Renal cortical epithelial cell (primary cell): ENCODE results near the gene ARFIP1. TPM values are rescaled to one million over a fixed set of nuclear protein-coding genes. Genes with fewer than 3 reads are reported as not detected.
"Not testable (repeated sequence)": the region's sequence is repeated elsewhere in the genome, so short reads cannot be mapped to it uniquely, and the experiment has no call there.

Source experiments
- DNase-seq: peaks from one replicate; pipeline ENCODE4 v3.0.0-alpha.2; 2011; ENCODE audit warnings: low read depth
- total RNA-seq: library from RNA; depleted of rRNA; stranded (reverse); fragments of >200 nt; gene quantifications from 2 replicates; pipeline ENCODE4 v1.2.3, GENCODE V29; 2014

ARFIP1 gene
- total RNA-seq, 1 donor from 2014 or later: 51.9 TPM

DNA sequence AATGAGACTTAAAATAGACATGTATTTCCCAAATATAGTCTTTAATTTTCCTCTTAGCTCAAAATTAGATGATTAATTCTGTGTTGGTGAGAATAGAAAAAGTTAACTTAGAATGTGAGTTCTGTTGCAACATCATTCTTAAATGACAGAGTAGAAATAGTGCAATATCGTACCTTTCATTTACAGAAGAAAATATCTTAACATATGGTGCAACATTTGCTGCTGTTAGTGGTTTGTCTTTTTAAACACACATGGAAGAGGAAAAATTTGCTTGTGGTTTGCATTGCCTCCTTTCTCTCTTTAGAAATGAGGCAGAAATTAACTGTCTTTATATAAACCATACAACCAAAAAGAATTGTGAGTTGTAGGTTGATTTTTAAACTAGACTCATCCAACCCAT is 117.1 kb downstream of the ARFIP1 start:
- DNase-seq: no peak

GRCh38 chr4:152898133-152898532 is 118.4 kb downstream of the ARFIP1 start:
- not testable (repeated sequence) for DNase-seq

DNA sequence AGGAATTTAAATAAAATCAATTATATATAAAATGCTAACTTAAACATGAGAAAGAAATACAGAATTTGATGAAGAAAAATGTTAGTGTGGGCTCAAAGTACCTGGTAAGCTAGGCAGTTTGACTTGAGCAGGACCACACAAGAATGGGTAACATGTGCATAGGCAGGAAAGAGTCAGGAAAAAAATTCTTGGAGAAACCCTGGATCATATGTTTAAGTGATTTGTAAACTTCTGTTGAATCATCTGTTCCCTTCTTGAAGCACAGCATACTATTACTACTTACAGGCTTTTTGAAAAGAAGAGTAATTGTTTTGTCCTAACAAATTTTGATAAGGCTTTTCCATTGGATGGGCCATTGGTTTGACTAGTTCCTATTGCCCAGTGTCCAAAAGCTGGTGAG is 118.9 kb downstream of the ARFIP1 start:
- DNase-seq: no peak

DNA sequence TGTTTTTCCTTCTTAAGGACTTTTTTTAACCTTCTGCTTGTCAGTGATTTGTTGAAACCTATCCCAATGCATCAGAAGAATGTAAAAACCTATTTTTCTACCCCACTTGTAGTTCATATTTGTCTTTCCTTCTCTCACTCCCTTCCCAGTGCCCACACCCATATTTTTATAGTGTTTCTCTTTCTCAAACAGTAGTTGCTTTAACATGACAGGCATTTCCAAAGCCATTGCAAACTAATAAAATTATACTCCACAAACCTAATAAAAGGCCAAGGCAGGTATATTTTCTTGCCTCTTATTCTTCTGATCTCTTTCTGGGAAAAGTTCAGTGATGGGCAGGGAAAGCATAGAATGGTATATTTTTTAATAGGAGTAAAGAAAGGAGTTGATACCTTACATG is 120.6 kb downstream of the ARFIP1 start:
- no peak for DNase-seq

DNA sequence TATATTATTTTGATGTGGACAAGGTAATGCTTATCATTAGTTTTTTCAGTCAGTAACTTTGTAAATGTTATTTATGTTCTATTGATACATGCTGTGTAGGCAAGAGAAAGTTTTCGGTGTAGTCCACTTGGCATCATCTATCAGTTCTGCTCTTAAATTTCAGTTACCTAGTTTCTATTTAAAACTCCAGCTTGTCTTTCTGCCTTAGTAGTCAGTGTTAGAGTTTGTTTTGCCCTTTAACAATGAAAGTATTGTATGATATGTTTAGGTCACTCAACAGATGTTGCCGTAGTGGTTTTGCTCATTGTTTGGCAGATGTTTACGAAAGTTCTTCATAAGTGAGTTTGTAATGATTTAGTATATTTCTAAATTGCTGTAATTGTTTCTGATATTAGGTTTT is 121.5 kb downstream of the ARFIP1 start:
- no peak for DNase-seq

GRCh38 chr4:152903658-152904057 is 123.9 kb downstream of the ARFIP1 start:
- no peak for DNase-seq

DNA sequence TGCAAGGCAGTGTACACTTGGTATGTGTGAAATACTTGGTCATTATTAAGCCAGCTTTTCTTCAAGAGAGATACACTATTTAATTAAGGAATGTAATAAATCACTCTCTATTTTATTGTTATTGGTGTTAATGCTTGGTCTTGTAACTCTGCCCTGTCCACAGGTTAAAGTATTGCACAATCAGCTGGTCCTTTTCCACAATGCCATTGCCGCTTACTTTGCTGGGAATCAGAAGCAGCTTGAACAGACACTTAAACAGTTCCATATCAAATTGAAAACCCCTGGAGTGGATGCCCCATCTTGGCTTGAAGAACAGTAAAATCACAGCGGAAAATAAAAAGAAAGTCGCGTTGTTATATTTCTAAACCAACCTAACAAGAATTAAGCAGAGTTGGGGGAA is 130.1 kb downstream of the ARFIP1 start:
- peak; percentile 46 for DNase-seq

DNA sequence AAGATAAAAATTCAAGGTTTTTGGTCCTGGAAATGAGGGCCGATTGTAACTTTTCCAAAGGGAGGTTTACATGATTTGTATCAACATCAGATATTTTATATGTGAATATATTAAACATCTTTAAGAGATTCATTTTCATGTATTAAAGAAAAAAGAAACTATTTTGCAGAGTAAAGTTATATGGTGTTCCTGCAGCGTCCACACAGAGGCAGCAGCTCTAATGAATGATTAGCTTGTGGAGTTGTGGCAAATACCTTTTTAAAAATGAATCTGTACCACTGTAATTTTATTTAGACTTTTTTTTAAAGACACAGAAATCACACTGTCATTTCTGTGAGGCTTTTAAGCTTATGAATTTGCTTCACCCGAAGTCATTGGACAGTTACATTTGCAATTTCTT is 130.8 kb downstream of the ARFIP1 start:
- no peak for DNase-seq

- DNase-seq: no peak
Observed at GRCh38 chr4:152917543-152918395, 138.0 kb downstream of the ARFIP1 start.

GRCh38 chr4:152919826-152920225 is 140.1 kb downstream of the ARFIP1 start:
- DNase-seq: no peak

DNA sequence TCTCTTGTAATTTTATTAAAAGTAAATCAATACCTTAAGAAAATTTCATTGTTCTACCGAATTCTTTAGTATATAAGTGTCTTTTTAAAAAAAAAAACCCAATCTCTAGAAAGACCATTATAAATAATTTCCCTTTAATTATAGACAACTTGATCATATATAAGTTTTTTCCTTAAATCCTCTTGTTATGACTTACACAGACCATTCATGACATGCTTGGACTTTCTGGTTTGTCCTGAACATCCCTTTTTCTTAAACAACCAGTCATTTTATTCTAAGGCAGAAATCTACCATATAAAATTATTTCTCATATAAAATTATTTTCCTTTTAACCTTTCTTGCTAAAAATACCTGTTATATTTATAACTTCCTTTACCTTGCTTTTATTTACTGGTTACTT is 141.0 kb downstream of the ARFIP1 start:
- peak; percentile 31 for DNase-seq

DNA sequence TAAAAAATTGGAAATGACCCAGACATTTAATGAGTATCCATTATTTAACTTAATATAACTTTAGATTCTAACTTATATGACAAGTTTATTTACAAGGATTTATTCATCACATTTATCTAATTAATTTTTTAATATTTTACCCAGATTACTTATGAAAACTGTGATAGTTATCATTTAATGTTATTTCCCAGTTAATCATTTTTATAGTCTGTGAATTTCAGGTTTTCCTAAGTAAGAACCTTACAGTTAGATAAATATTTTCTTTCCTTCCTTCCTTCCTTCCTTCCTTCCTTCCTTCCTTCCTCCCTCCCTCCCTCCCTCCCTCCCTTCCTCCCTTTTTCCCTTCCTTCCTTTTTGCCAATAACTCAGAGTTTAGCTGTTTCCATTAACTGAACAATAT is 141.5 kb downstream of the ARFIP1 start:
- DNase-seq: no peak

DNA sequence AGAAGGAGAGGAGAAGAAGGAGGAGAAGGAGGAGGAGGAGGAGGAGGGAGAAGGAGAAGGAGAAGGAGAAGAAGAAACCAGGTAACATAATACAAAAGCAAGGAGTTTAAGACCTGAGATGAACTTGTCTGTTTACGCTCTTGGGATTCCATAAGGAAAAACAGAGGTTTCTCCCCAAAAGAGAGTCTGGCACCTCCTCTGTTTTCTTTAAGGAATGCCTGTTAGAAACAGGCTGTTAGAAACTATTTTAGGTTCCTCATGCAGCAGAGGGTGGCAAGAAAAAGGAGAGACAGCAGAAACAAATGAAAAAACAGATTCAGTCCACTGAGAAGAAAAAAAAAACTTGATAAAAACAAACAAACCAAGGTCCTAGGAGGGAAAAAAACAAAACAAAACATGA is 146.1 kb downstream of the ARFIP1 start:
- DNase-seq: no peak

DNA sequence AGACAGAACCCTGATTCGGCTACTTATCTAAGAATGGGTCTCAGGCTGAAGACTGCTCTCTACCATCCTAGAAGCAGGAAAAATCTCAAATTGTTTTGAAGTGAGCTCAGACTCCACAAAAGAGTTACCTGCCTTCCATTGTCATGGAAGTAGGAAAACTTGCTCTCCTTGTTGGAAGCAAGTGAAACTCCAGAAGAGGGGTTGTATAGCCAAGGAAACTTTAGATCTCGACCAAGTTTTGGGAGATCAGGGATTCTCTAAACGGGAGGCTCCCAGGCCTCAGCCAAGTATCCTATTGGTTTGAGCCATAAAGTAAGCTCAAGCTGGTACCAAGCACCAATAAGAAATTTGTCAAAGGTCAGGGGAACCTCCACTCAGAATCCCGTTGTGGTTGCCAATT is 147.2 kb downstream of the ARFIP1 start:
- no peak for DNase-seq

DNA sequence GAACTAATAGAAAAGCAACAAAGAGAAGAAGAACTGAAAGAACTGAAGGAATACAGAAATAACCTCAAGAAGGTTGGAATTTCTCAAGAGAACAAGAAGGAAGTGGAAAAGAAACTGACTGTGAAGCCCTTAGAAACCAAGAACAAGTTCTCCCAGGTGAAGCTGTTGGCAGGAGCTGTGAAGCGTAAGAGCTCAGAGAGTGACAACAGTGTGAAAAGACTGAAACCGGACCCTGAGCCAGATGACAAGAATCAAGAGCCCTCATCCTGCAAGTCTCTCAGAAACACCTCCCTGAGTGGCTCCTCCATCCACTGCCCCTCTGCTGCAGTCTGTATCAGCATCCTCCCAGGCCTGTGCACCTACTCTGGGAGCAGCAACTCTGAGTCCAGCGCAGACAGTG is 148.0 kb downstream of the ARFIP1 start:
- DNase-seq: no peak

- DNase-seq: no peak
Observed at GRCh38 chr4:152928286-152928685, 148.5 kb downstream of the ARFIP1 start.

GRCh38 chr4:152929888-152930287 is 150.1 kb downstream of the ARFIP1 start:
- DNase-seq: no peak

- no peak for DNase-seq
Observed at GRCh38 chr4:152935143-152935542, 155.4 kb downstream of the ARFIP1 start.

DNA sequence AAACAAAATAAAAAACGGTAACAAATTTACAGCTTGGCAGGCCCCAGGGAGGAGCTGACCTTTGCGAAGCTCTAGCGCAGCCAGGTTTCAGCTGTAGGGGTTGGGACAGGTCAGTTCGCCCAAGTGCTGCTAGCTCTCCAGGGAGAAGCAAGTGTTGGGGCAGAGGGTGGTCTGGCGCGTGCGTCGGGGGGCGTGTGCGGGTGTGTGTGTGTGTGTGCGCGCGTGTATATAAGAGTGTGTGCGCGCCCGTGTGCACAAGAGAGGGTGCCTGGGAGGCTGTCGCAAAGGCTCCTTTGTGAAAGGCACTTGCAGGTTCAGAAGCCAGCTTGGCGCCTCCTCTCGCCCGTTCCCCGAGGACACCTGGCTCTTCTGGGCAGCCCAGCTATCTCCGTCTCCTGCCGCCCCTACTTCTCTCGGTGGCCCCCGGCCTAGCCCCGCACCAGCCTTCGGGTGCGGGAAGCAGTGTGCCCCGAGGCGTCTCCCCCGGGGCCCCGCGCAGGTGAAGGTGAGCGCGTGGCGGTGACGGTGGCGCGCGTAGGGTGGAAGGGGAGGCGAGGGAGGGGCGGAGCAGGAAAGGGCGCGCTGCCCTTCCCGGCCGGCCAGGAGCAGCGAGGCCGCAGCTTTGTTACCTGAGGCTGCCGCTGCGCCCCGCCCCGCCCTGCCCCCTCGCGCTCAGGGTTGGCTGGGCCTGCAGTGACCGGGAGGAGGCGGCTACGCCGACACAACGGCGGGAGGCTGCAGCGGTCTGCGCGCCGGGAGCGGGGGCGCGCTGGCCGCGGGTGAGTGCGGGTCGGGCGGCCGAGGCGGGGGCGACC is 156.1 kb downstream of the ARFIP1 start, which contains the start of gene FHDC1:
FHDC1 (plus strand) TSS at position 693 of the 815 bp plus-strand sequence. CDS start 6,735 bp downstream, outside the sequence.
- DNase-seq: no peak

- DNase-seq: no peak
Observed at GRCh38 chr4:152936446-152937335, 156.9 kb downstream of the ARFIP1 start.

DNA sequence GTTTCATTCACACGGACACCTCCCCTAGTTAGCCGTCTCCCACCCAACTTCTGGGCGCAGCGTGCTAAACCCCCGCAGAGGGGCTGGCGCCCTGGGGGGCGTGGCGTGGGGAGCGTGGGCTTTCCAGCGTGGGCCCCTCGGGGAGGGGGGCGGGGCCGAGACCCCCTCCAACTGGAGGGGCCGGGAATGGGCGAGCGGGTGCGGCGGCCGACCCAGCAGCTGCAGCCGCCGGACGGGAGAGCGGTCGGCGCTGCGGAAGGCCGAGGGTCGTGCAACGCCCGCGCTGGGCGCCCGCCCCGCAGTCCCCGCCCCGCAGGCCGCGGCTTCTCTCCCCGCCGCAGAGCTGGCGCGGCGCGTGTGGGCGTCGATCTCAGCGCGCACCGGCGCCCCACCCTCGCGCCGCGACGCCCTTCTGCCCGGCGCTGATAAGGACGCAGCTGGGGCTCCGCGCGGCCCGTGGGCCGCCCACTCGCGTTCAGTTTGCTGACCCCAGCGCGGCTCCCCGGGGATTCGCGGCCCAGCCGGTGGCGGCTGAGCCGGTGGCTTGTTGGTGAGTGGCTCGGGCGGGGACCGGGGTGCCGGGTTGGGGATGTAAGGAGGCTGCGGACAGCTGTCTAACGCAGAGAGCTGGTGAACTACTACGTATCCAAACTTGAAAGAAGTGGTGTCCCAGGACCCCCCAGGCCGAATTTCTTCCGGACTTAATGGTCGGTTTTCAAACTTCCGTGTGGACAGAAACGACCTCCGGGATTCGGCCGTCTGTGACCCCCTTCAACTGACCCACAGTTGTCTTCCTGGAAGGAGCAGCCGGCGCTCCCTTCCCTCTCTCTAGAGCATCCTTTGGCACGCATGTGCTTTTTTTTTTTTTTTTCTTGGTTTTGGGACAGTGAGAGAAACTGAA is 157.8 kb downstream of the ARFIP1 start:
- no peak for DNase-seq
